HepG2 (cell line): ENCODE results near the gene MTHFSD.

Experiments
- FOXM1 ChIP-seq: sonication (generic); formaldehyde crosslinking; IDR thresholded peaks from 2 replicates; pipeline ENCODE4 v1.5.0; 2020; ENCODE audit warnings: missing genetic modification reagents
- JUND ChIP-seq: sonication (generic); formaldehyde crosslinking; IDR thresholded peaks from 2 replicates; pipeline ENCODE4 v1.8.0; 2022; ENCODE audit warnings: mild to moderate bottlenecking, missing genetic modification reagents
- MED1 ChIP-seq: sonication (generic); formaldehyde crosslinking; IDR thresholded peaks from 2 replicates; pipeline ENCODE4 v1.4.0; 2020; ENCODE audit warnings: missing genetic modification reagents
- POLR2A ChIP-seq, 2 experiments: IDR thresholded peaks; 2 replicates each; pipeline ENCODE4 v1.6.1; 2011; ENCODE audit warnings: low read depth in 2 of 2, low read length in 2 of 2, mild to moderate bottlenecking in 1 of 2, moderate library complexity in 1 of 2; ENCODE audit not compliant: insufficient read depth in 1 of 2
- ZBTB21 ChIP-seq: sonication (generic); formaldehyde crosslinking; IDR thresholded peaks from 2 replicates; pipeline ENCODE4 v1.4.0; 2020; ENCODE audit warnings: missing genetic modification reagents
- ZBTB38 ChIP-seq: sonication (generic); formaldehyde crosslinking; IDR thresholded peaks from 2 replicates; pipeline ENCODE4 v1.5.1; 2020; ENCODE audit warnings: mild to moderate bottlenecking, missing genetic modification reagents
- TF ChIP-seq, protein P1 (sequence below): IDR thresholded peaks from 2 replicates; pipeline ENCODE4 v1.6.1; 2012; ENCODE audit warnings: inconsistent platforms
- TF ChIP-seq, protein P2 (sequence below): sonication (generic); formaldehyde crosslinking; IDR thresholded peaks from 2 replicates; pipeline ENCODE4 v1.4.0; 2020; ENCODE audit warnings: mild to moderate bottlenecking, missing genetic modification reagents

DNA sequence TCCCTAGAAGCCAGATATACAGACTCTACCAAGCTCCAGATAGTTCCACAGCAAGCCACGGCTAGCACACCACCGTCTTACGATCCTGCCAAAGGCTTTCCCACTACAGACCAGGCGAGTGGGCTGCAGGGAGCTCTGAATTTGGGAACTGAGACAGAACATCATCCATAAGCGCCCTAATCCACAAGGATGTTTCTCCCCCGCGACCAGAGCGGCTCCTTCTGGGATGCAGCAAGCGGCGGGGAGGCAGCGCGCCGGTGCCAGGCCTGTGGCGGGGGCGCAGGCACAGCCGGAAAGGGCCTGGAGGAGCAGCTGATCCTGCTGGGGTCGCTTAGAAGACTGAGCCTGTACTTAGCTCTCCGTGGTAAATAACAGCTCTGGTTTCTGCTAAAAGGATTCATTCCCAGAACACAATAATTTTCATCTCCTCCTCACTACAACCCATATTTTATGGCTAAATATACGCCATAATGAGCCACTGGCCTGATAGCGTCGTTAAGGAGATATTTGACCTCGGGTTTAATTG is 60.9 kb downstream of the MTHFSD start:
- no peak for TF ChIP-seq JUND (CRISPR knock-in tag)
- TF ChIP-seq, protein P1, sequence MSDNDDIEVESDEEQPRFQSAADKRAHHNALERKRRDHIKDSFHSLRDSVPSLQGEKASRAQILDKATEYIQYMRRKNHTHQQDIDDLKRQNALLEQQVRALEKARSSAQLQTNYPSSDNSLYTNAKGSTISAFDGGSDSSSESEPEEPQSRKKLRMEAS, result no peak
- TF ChIP-seq ZBTB38 (CRISPR knock-in tag), result no peak
- TF ChIP-seq MED1 (CRISPR knock-in tag), result no peak
- TF ChIP-seq FOXM1 (CRISPR knock-in tag), result no peak
- TF ChIP-seq POLR2A (IDR thresholded peaks at IDR 0.05; ENCODE audit: insufficient read depth in 1 of 2, low read depth in 2 of 2, low read length in 2 of 2), result no peak
- no peak for TF ChIP-seq ZBTB21 (CRISPR knock-in tag)
- TF ChIP-seq, protein P2, sequence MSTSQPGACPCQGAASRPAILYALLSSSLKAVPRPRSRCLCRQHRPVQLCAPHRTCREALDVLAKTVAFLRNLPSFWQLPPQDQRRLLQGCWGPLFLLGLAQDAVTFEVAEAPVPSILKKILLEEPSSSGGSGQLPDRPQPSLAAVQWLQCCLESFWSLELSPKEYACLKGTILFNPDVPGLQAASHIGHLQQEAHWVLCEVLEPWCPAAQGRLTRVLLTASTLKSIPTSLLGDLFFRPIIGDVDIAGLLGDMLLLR (CRISPR knock-in tag), result no peak
